Endothelial cell (in vitro differentiated cells): ENCODE measurements around the gene DNASE2. TPM values are rescaled to one million over a fixed set of nuclear protein-coding genes. Genes with fewer than 3 reads are reported as not detected.
"Not testable (repeated sequence)": the region's sequence is repeated elsewhere in the genome, so short reads cannot be mapped to it uniquely, and the experiment has no call there.

Experiments
- DNase-seq: peaks from one replicate; pipeline ENCODE4 v3.0.0; 2021; ENCODE audit warnings: low spot score
- H3K27ac Mint-ChIP-seq: one replicate; pipeline ENCODE4 v1.8.0; 2021; ENCODE audit warnings: mixed read lengths, inconsistent platforms; ENCODE audit not compliant: unreplicated experiment
- H3K27me3 Mint-ChIP-seq: one replicate; pipeline ENCODE4 v1.8.0; 2021; ENCODE audit warnings: mild to moderate bottlenecking, moderate library complexity, mixed read lengths, inconsistent platforms; ENCODE audit not compliant: unreplicated experiment
- H3K36me3 Mint-ChIP-seq: one replicate; pipeline ENCODE4 v1.8.0; 2021; ENCODE audit warnings: mild to moderate bottlenecking, low read depth, mixed read lengths, inconsistent platforms; ENCODE audit not compliant: unreplicated experiment
- H3K4me1 Mint-ChIP-seq: one replicate; pipeline ENCODE4 v1.8.0; 2021; ENCODE audit warnings: mild to moderate bottlenecking, mixed read lengths, inconsistent platforms; ENCODE audit not compliant: unreplicated experiment
- H3K4me3 Mint-ChIP-seq: one replicate; pipeline ENCODE4 v1.8.0; 2021; ENCODE audit warnings: mild to moderate bottlenecking, mixed read lengths, inconsistent platforms; ENCODE audit not compliant: unreplicated experiment
- H3K9me3 Mint-ChIP-seq: one replicate; pipeline ENCODE4 v1.8.0; 2021; ENCODE audit warnings: mixed read lengths, inconsistent platforms; ENCODE audit not compliant: unreplicated experiment
- CTCF ChIP-seq: fragments of 200-600 bp; sonication (generic); IDR thresholded peaks from one replicate; pipeline ENCODE4 v1.5.0; 2021; ENCODE audit warnings: antibody characterized with exemption; ENCODE audit not compliant: unreplicated experiment
- total RNA-seq: library from RNA; stranded (reverse); fragmentation: NEBNext Ultra II Directional; extraction: Animal tissue kit (Norgen Biotek cat#: 25700); gene quantifications from one replicate; pipeline ENCODE4 v1.2.1, GENCODE V29; 2021; ENCODE audit not compliant: unreplicated experiment

DNASE2 gene
- total RNA-seq, 1 donor from 2014 or later, result 12.2 TPM

GRCh38 chr19:12891553-12892021 lies 10.3 kb upstream of the DNASE2 start:
- peaks cover under 1% of the 10 kb centered on the region for H3K36me3 Mint-ChIP-seq
- H3K27ac Mint-ChIP-seq, result no peak overlapping the region
- H3K4me3 Mint-ChIP-seq, result peak overlapping the region; percentile 97

GRCh38 chr19:12890787-12891552 lies 9.7 kb upstream of the DNASE2 start, which contains the start of gene GCDH:
Gene GCDH (plus strand): TSS chr19:12891160. CDS start chr19:12891305, 145 bp downstream.
- DNase-seq, result peak; percentile 89

More at GRCh38 chr19:12891553-12892021, 10.3 kb upstream of the DNASE2 start:
- Mint-ChIP-seq H3K27me3 (peaks cover 8% of the 10 kb centered on the region), H3K9me3 (no peaks in the 10 kb centered on the region), H3K4me1 (peaks cover 10% of the 10 kb centered on the region)
- no peak for TF ChIP-seq CTCF
- DNase-seq, result no peak

GRCh38 chr19:12890299-12890786 lies 9.1 kb upstream of the DNASE2 start:
- peak overlapping the region; percentile 37 for H3K27ac Mint-ChIP-seq
- DNase-seq, H3K36me3 Mint-ChIP-seq, H3K9me3 Mint-ChIP-seq: not testable (repeated sequence)
- peaks cover 11% of the 10 kb centered on the region for H3K27me3 Mint-ChIP-seq
- peak overlapping the region; percentile 97 for H3K4me3 Mint-ChIP-seq
- peaks cover 14% of the 10 kb centered on the region for H3K4me1 Mint-ChIP-seq

More at GRCh38 chr19:12890787-12891552, 9.7 kb upstream of the DNASE2 start, which contains the start of gene GCDH:
- Mint-ChIP-seq H3K4me1 (peaks cover 14% of the 10 kb centered on the region), H3K9me3 (no peaks in the 10 kb centered on the region), H3K36me3 (peaks cover 4% of the 10 kb centered on the region), H3K4me3 (peak within 1 kb of the TSS; percentile 97), H3K27ac (peak within 1 kb of the TSS; percentile 37), H3K27me3 (peaks cover 11% of the 10 kb centered on the region)
- TF ChIP-seq CTCF, result no peak

- H3K27me3 Mint-ChIP-seq, result peaks cover 15% of the 10 kb centered on the region
- peaks cover 14% of the 10 kb centered on the region for H3K4me1 Mint-ChIP-seq
- no peak for DNase-seq
- TF ChIP-seq CTCF, result no peak
- no peak overlapping the region for H3K4me3 Mint-ChIP-seq
- H3K36me3 Mint-ChIP-seq, result peaks cover 4% of the 10 kb centered on the region
- H3K9me3 Mint-ChIP-seq, result no peaks in the 10 kb centered on the region
- H3K27ac Mint-ChIP-seq, result no peak overlapping the region
These were observed 6.9 kb upstream of the DNASE2 start for GRCh38 chr19:12888006-12888603.

- no peak for TF ChIP-seq CTCF
- Mint-ChIP-seq H3K27me3 (peaks cover 16% of the 10 kb centered on the region), H3K27ac (no peak within 1 kb of the TSS), H3K9me3 (no peaks in the 10 kb centered on the region), H3K4me1 (peaks cover 14% of the 10 kb centered on the region), H3K36me3 (peaks cover 6% of the 10 kb centered on the region), H3K4me3 (peak within 1 kb of the TSS; percentile 89)
- no peak for DNase-seq
These were observed 5.9 kb upstream of the DNASE2 start, which contains the start of gene KLF1 for GRCh38 chr19:12886969-12887747. Gene KLF1 (minus strand): TSS chr19:12887201. CDS start chr19:12887140, 61 bp downstream.
